ENCODE results near the gene VOPP1.

VOPP1 gene

GRCh38 chr7:55521917-55522902 is 50.1 kb downstream of the VOPP1 start:
- peaks cover 27% of the 10 kb centered on the region for H3K4me1 ChIP-seq (ENCODE audit: control insufficient read depth, insufficient read depth, low read length)
- peaks cover 8% of the 10 kb centered on the region for H3K36me3 ChIP-seq (ENCODE audit: control insufficient read depth, insufficient read depth, low read length)
- no peak overlapping the region for H3K9ac ChIP-seq (ENCODE audit: low read depth, low read length)
- H3K4me3 ChIP-seq (ENCODE audit: low read depth, low read length) = no peak overlapping the region
- H3K9me3 ChIP-seq (ENCODE audit: control insufficient read depth, insufficient read depth, low read length) = no peaks in the 10 kb centered on the region
- H3K27me3 ChIP-seq (ENCODE audit: control insufficient read depth, insufficient read depth, low read length) = no peaks in the 10 kb centered on the region

DNA sequence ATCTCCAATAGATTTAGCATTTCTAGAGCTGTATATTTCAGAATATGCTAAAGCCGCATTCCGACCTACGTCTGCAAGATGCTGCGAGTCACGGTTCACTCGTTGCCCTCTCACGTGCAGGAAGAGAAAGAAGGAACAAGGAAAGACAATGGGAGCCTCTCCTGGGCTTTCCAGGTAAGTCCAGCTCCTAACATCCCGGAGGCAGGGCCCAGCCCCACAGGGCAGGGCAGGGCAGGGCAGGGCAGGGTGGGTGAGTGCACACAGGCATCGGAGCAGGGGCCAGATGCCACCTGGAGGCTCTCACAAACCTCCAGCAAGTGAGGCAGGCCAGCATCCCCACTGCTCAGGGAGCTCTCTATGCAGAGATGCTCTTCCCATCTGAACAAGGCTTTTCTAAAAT is 50.8 kb downstream of the VOPP1 start:
- Histone ChIP-seq H3K9ac (ENCODE audit: low read depth, low read length) (no peak overlapping the region), H3K36me3 (ENCODE audit: control insufficient read depth, insufficient read depth, low read length) (peaks cover 10% of the 10 kb centered on the region), H3K27me3 (ENCODE audit: control insufficient read depth, insufficient read depth, low read length) (no peaks in the 10 kb centered on the region), H3K4me3 (ENCODE audit: low read depth, low read length) (no peak overlapping the region), H3K4me1 (ENCODE audit: control insufficient read depth, insufficient read depth, low read length) (peaks cover 21% of the 10 kb centered on the region), H3K9me3 (ENCODE audit: control insufficient read depth, insufficient read depth, low read length) (no peaks in the 10 kb centered on the region)

- H3K4me1 ChIP-seq (ENCODE audit: control insufficient read depth, insufficient read depth, low read length) = peaks cover 16% of the 10 kb centered on the region
- H3K27me3 ChIP-seq (ENCODE audit: control insufficient read depth, insufficient read depth, low read length) = no peaks in the 10 kb centered on the region
- H3K9ac ChIP-seq (ENCODE audit: low read depth, low read length) = no peak overlapping the region
- H3K4me3 ChIP-seq (ENCODE audit: low read depth, low read length) = no peak overlapping the region
- H3K9me3 ChIP-seq (ENCODE audit: control insufficient read depth, insufficient read depth, low read length) = no peaks in the 10 kb centered on the region
- H3K36me3 ChIP-seq (ENCODE audit: control insufficient read depth, insufficient read depth, low read length) = peaks cover 15% of the 10 kb centered on the region
These were observed 51.7 kb downstream of the VOPP1 start for GRCh38 chr7:55520426-55521140.

DNA sequence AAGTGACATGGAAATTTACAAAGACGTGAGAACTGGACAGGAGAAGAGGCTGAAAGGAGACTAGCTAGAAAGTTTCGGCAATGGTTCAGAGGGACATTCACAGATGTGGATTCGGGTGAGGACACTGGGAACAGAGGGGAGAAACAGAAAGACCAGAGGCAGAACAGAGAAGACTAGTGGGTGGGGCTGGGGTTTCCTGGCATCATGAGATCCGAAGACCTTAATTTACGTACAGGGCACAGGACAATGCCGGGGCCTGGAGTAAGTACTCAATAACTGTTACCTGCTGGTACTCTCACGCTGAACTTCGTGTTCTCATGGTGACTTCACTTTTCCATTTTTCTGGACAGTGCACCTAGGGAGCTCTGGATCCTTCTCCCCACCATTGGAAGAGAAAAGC is 53.5 kb downstream of the VOPP1 start:
- no peaks in the 10 kb centered on the region for H3K27me3 ChIP-seq (ENCODE audit: control insufficient read depth, insufficient read depth, low read length)
- no peaks in the 10 kb centered on the region for H3K9me3 ChIP-seq (ENCODE audit: control insufficient read depth, insufficient read depth, low read length)
- peaks cover 19% of the 10 kb centered on the region for H3K36me3 ChIP-seq (ENCODE audit: control insufficient read depth, insufficient read depth, low read length)
- peak overlapping the region; percentile 32 for H3K9ac ChIP-seq (ENCODE audit: low read depth, low read length)
- peaks cover 16% of the 10 kb centered on the region for H3K4me1 ChIP-seq (ENCODE audit: control insufficient read depth, insufficient read depth, low read length)
- H3K4me3 ChIP-seq (ENCODE audit: low read depth, low read length) = no peak overlapping the region

GRCh38 chr7:55517936-55518689 is 54.2 kb downstream of the VOPP1 start:
- no peak overlapping the region for H3K4me3 ChIP-seq (ENCODE audit: low read depth, low read length)
- no peaks in the 10 kb centered on the region for H3K27me3 ChIP-seq (ENCODE audit: control insufficient read depth, insufficient read depth, low read length)
- H3K9me3 ChIP-seq (ENCODE audit: control insufficient read depth, insufficient read depth, low read length) = no peaks in the 10 kb centered on the region
- H3K4me1 ChIP-seq (ENCODE audit: control insufficient read depth, insufficient read depth, low read length) = peaks cover 16% of the 10 kb centered on the region
- H3K36me3 ChIP-seq (ENCODE audit: control insufficient read depth, insufficient read depth, low read length) = peaks cover 19% of the 10 kb centered on the region
- H3K9ac ChIP-seq (ENCODE audit: low read depth, low read length) = no peak overlapping the region

DNA sequence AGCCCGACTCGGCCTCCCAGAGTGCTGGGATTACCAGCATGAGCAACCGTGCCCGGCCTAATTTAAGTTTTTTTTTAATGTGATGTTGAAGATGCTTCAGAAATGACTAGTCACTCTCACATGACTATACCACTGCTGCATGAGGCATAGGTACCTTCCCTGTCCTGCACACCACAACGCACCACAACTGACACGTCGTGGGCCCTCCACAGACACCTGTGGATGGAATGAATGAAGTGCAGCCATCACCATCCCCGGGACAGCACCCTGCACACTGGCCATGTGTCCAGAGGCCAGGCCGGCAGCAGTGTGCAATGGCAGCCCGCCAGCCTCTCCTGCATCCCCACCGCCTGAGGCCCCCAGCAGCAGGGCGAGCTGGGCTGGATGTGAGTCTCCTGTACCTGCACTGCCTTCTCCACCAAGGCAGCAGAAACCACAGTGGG is 55.1 kb downstream of the VOPP1 start:
- Histone ChIP-seq H3K4me3 (ENCODE audit: low read depth, low read length) (no peak overlapping the region), H3K36me3 (ENCODE audit: control insufficient read depth, insufficient read depth, low read length) (peaks cover 19% of the 10 kb centered on the region), H3K9ac (ENCODE audit: low read depth, low read length) (no peak overlapping the region), H3K4me1 (ENCODE audit: control insufficient read depth, insufficient read depth, low read length) (peaks cover 17% of the 10 kb centered on the region), H3K27me3 (ENCODE audit: control insufficient read depth, insufficient read depth, low read length) (no peaks in the 10 kb centered on the region), H3K9me3 (ENCODE audit: control insufficient read depth, insufficient read depth, low read length) (no peaks in the 10 kb centered on the region)

- H3K27me3 ChIP-seq (ENCODE audit: control insufficient read depth, insufficient read depth, low read length) = no peaks in the 10 kb centered on the region
- no peaks in the 10 kb centered on the region for H3K9me3 ChIP-seq (ENCODE audit: control insufficient read depth, insufficient read depth, low read length)
- H3K36me3 ChIP-seq (ENCODE audit: control insufficient read depth, insufficient read depth, low read length) = peaks cover 19% of the 10 kb centered on the region
- H3K9ac ChIP-seq (ENCODE audit: low read depth, low read length) = no peak overlapping the region
- H3K4me3 ChIP-seq (ENCODE audit: low read depth, low read length) = no peak overlapping the region
- H3K4me1 ChIP-seq (ENCODE audit: control insufficient read depth, insufficient read depth, low read length) = peaks cover 16% of the 10 kb centered on the region
These were observed 55.9 kb downstream of the VOPP1 start for GRCh38 chr7:55516409-55516808.

- no peaks in the 10 kb centered on the region for H3K9me3 ChIP-seq (ENCODE audit: control insufficient read depth, insufficient read depth, low read length)
- no peak overlapping the region for H3K4me3 ChIP-seq (ENCODE audit: low read depth, low read length)
- no peak overlapping the region for H3K9ac ChIP-seq (ENCODE audit: low read depth, low read length)
- H3K27me3 ChIP-seq (ENCODE audit: control insufficient read depth, insufficient read depth, low read length) = no peaks in the 10 kb centered on the region
- peaks cover 19% of the 10 kb centered on the region for H3K36me3 ChIP-seq (ENCODE audit: control insufficient read depth, insufficient read depth, low read length)
- H3K4me1 ChIP-seq (ENCODE audit: control insufficient read depth, insufficient read depth, low read length) = peaks cover 18% of the 10 kb centered on the region
These were observed 56.6 kb downstream of the VOPP1 start for GRCh38 chr7:55515569-55516279.

DNA sequence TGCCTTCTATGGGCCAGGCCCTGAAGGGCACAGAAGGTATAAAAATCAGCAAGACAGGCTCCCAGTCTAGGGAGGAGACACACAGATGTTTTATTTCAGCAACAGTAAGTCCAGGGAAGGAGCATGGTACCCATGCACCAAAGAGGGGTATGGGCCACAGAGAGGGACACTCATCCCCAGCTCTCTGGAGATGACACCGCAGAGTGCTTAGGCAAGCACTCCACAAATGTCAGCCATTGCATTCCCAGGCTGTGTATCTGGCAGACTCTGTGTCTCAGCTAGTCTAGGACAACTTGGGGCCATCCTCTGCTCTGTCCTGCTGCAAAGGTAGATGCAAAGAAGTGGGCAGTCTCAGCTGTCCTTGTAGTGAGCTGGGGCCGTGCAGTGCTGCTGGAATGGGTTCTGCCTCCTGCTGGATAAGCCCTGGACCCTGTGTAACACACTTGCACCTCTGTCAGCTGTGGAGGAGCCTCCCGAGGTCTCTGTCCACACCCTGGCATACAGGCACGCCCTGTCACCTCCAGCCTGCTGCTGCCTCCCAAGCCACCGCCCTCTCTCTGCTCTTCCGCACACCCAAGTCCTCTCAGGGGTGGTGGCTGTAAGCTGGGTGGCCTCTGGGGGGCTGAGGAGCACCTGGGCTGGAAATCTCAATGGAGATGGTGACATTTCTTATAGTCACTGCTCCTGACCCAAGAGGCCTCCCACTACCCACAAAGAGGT is 57.6 kb downstream of the VOPP1 start:
- H3K9me3 ChIP-seq (ENCODE audit: control insufficient read depth, insufficient read depth, low read length) = no peaks in the 10 kb centered on the region
- no peaks in the 10 kb centered on the region for H3K27me3 ChIP-seq (ENCODE audit: control insufficient read depth, insufficient read depth, low read length)
- no peak overlapping the region for H3K4me3 ChIP-seq (ENCODE audit: low read depth, low read length)
- no peak overlapping the region for H3K9ac ChIP-seq (ENCODE audit: low read depth, low read length)
- peaks cover 20% of the 10 kb centered on the region for H3K4me1 ChIP-seq (ENCODE audit: control insufficient read depth, insufficient read depth, low read length)
- peaks cover 19% of the 10 kb centered on the region for H3K36me3 ChIP-seq (ENCODE audit: control insufficient read depth, insufficient read depth, low read length)

DNA sequence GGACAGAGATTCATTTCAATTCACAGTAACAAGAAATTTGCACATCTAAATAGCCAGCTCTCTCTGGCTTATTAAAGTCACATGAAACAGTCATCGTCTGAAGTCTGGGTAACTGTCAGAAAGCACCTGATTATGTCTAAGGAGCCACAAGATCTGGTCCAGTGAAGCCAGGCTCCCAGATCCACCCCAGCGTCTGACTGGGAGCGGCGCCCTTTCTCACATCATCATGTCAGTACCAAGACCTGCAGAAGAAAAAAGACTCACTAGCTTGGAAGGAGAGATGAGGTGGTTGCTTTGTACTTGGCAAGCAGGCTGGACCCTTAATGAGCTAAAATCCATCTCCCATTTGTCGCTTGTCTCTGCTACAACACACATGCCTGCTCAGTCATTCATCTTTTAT is 58.4 kb downstream of the VOPP1 start:
- Histone ChIP-seq H3K9me3 (ENCODE audit: control insufficient read depth, insufficient read depth, low read length) (no peaks in the 10 kb centered on the region), H3K9ac (ENCODE audit: low read depth, low read length) (no peak overlapping the region), H3K36me3 (ENCODE audit: control insufficient read depth, insufficient read depth, low read length) (peaks cover 19% of the 10 kb centered on the region), H3K4me1 (ENCODE audit: control insufficient read depth, insufficient read depth, low read length) (peaks cover 17% of the 10 kb centered on the region), H3K27me3 (ENCODE audit: control insufficient read depth, insufficient read depth, low read length) (no peaks in the 10 kb centered on the region), H3K4me3 (ENCODE audit: low read depth, low read length) (no peak overlapping the region)

All from iPS-15b (cell line).